ENCODE data around the gene MAML2.
A peak's percentile ranks its signal among the peaks of the same experiment; 100 is the strongest.

MAML2 gene

GRCh38 chr11:96112192-96113128, 230.5 kb downstream of the MAML2 start:
- no peak for DNase-seq

- no peak for DNase-seq
Observed at GRCh38 chr11:96111308-96111707, 231.7 kb downstream of the MAML2 start.

- DNase-seq = no peak
Observed at GRCh38 chr11:96110302-96110701, 232.7 kb downstream of the MAML2 start.

- DNase-seq = no peak
Observed at GRCh38 chr11:96109331-96110030, 233.5 kb downstream of the MAML2 start.

- no peak for DNase-seq
Observed at GRCh38 chr11:96107143-96107824, 235.7 kb downstream of the MAML2 start.

GRCh38 chr11:96106645-96107044, 236.3 kb downstream of the MAML2 start:
- DNase-seq = no peak

- no peak for DNase-seq
Observed at GRCh38 chr11:96105944-96106343, 237.1 kb downstream of the MAML2 start.

GRCh38 chr11:96105197-96105895, 237.6 kb downstream of the MAML2 start:
- no peak for DNase-seq

GRCh38 chr11:96104496-96104895, 238.5 kb downstream of the MAML2 start:
- DNase-seq = no peak

GRCh38 chr11:96103721-96104120, 239.3 kb downstream of the MAML2 start:
- no peak for DNase-seq

GRCh38 chr11:96103102-96103501, 239.9 kb downstream of the MAML2 start:
- DNase-seq = no peak

- DNase-seq = no peak
Observed at GRCh38 chr11:96102664-96103078, 240.3 kb downstream of the MAML2 start.

- no peak for DNase-seq
Observed at GRCh38 chr11:96101146-96101545, 241.8 kb downstream of the MAML2 start.

GRCh38 chr11:96098511-96099241, 244.3 kb downstream of the MAML2 start:
- no peak for DNase-seq

- no peak for DNase-seq
Observed at GRCh38 chr11:96097844-96098421, 245.1 kb downstream of the MAML2 start.

GRCh38 chr11:96096360-96096759, 246.6 kb downstream of the MAML2 start:
- DNase-seq = no peak

- no peak for DNase-seq
Observed at GRCh38 chr11:96095884-96096303, 247.1 kb downstream of the MAML2 start.

- no peak for DNase-seq
Observed at GRCh38 chr11:96094156-96094555, 248.8 kb downstream of the MAML2 start.

GRCh38 chr11:96092511-96092910, 250.5 kb downstream of the MAML2 start:
- DNase-seq = no peak

- DNase-seq = peak; percentile 69
Observed at GRCh38 chr11:96091476-96091875, 251.5 kb downstream of the MAML2 start.

- no peak for DNase-seq
Observed at GRCh38 chr11:96090711-96091110, 252.3 kb downstream of the MAML2 start.

- no peak for DNase-seq
Observed at GRCh38 chr11:96088914-96089313, 254.1 kb downstream of the MAML2 start.

All from hematopoietic multipotent progenitor cell treated with erythropoietin and hydrocortisone succinate and interleukin-3 and kit ligand, for 4 days (in vitro differentiated cells).